GM12878 (cell line): ENCODE data around the gene PAX5. TPM values are rescaled to one million over a fixed set of nuclear protein-coding genes. Genes with fewer than 3 reads are reported as not detected.

Experiments used
- ATAC-seq: fragments of 200-7000 bp; cut with Tn5 transposase; 3 replicates; pipeline ENCODE4 v1.9.1; 2020; ENCODE audit warnings: mild to moderate bottlenecking, moderate library complexity
- BruUV-seq: library from RNA; stranded (reverse); fragments of 400-500 nt; replicated peaks from 2 replicates; lab custom pipeline; 2021; lab: Mats Ljungman, UMichigan
- CTCF ChIA-PET: fragments of 300-600 bp; sonication (Branson Sonifier 250); formaldehyde crosslinking; extraction: SDS; loops from one replicate; lab custom pipeline; 2021; ENCODE audit warnings: inconsistent platforms; lab: Yijun Ruan, JAX
- POLR2A ChIA-PET: fragments of 350-600 bp; formaldehyde crosslinking; extraction: SDS; loops from one replicate; lab custom pipeline; 2021; ENCODE audit warnings: inconsistent platforms; lab: Charles Lee
- RAD21 ChIA-PET: fragments of 300-600 bp; sonication (Branson Sonifier 250); formaldehyde crosslinking; loops from one replicate; lab custom pipeline; 2023; ENCODE audit warnings: antibody characterized with exemption; ENCODE audit not compliant: unreplicated experiment; lab: Charles Lee
- SMC1A ChIA-PET: fragments of 300-600 bp; sonication (Branson Sonifier 250); formaldehyde crosslinking; loops from one replicate; lab custom pipeline; 2023; ENCODE audit not compliant: unreplicated experiment, uncharacterized antibody; lab: Charles Lee
- DNase-seq: peaks from one replicate; pipeline ENCODE4 v3.0.0-alpha.2; 2011; ENCODE audit warnings: low read depth, low spot score
- FAIRE-seq: peaks from 3 replicates; lab custom pipeline; 2011; peaks lifted over from hg19 to GRCh38; lab: Jason Lieb, UNC
- H2AFZ ChIP-seq: 2 replicates; pipeline ENCODE4 v1.6.0; 2011; ENCODE audit warnings: low read depth, low read length, control low read depth; ENCODE audit not compliant: control insufficient read depth
- H3K27ac ChIP-seq: 2 replicates; pipeline ENCODE4 v1.5.1; 2011; ENCODE audit warnings: control low read depth; ENCODE audit not compliant: control insufficient read depth, insufficient read depth
- H3K27me3 ChIP-seq, 2 experiments: replicated peaks in 1 of 2; 2 replicates each; pipeline versions ENCODE4 v1.6.0 to v1.6.1; 2011; ENCODE audit warnings: low read length in 1 of 2; ENCODE audit not compliant: control insufficient read depth in 2 of 2, insufficient read depth in 2 of 2
- H3K36me3 ChIP-seq, 2 experiments: 2 replicates each; pipeline ENCODE4 v1.5.1; 2011; ENCODE audit warnings: low read length in 1 of 2; ENCODE audit not compliant: control insufficient read depth in 2 of 2, insufficient read depth in 2 of 2
- H3K4me1 ChIP-seq: 2 replicates; pipeline ENCODE4 v1.6.1; 2011; ENCODE audit warnings: mild to moderate bottlenecking, low read length, moderate library complexity, mixed read lengths; ENCODE audit not compliant: control insufficient read depth, insufficient read depth
- H3K4me2 ChIP-seq: 2 replicates; pipeline ENCODE4 v1.6.0; 2011; ENCODE audit warnings: control low read depth; ENCODE audit not compliant: control insufficient read depth, insufficient read depth
- H3K4me3 ChIP-seq: fragments of 200-600 bp; sonication (generic); 2 replicates; pipeline ENCODE4 v1.5.1; 2016
- H3K79me2 ChIP-seq: 2 replicates; pipeline ENCODE4 v1.6.0; 2011; ENCODE audit warnings: low read length; ENCODE audit not compliant: control insufficient read depth, insufficient read depth
- H3K9ac ChIP-seq: 2 replicates; pipeline ENCODE4 v1.8.0; 2011; ENCODE audit warnings: low read length, control low read depth, mixed read lengths; ENCODE audit not compliant: control insufficient read depth, insufficient read depth
- H3K9me3 ChIP-seq: replicated peaks from 3 replicates; pipeline ENCODE4 v1.5.1; 2011; ENCODE audit warnings: mild to moderate bottlenecking, low read length; ENCODE audit not compliant: control insufficient read depth, insufficient read depth
- H4K20me1 ChIP-seq: 2 replicates; pipeline ENCODE4 v1.6.0; 2011; ENCODE audit not compliant: control insufficient read depth, insufficient read depth
- CHD4 ChIP-seq: fragments of 200-600 bp; sonication (generic); IDR thresholded peaks from 2 replicates; pipeline ENCODE4 v1.6.1; 2016; ENCODE audit warnings: mild to moderate bottlenecking
- WGBS: methylation state at CpG from one replicate; pipeline ENCODE4 v1.1.6; 2016; ENCODE audit warnings: low lambda C conversion rate; ENCODE audit not compliant: insufficient replicate concordance, insufficient coverage; ENCODE audit errors: missing lambda C conversion rate; 5-methylcytosine and 5-hydroxymethylcytosine counted together
- in situ Hi-C: fragments of 300-500 bp; cut with MboI; formaldehyde crosslinking; loops from 9 replicates; pipeline ENCODE4 v1.14.3; 2018; ENCODE audit warnings: mixed read lengths
- intact Hi-C: fragments of 100-400 bp; cut with micrococcal nuclease; formaldehyde crosslinking; loops from one replicate; pipeline ENCODE4 v1.14.2; 2022; ENCODE audit not compliant: unreplicated experiment
- polyA plus RNA-seq, 11 experiments: library from polyadenylated mRNA; depleted of rRNA in 4 of 11; unstranded in 6 of 11; stranded (reverse) in 5 of 11; fragments of >200 nt; fragmentation: Nextera tagmentation in 4 of 11; fragmentation: Illumina TruSeq in 1 of 11; extraction: Ambion mirVana in 4 of 11; extraction: Trizol in 1 of 11; gene quantifications; 1 replicate in 1 of 11; 2 replicates in 10 of 11; pipeline versions ENCODE4 v1.2.1 to v1.2.3, GENCODE V29; 2011 to 2016; ENCODE audit warnings: inconsistent platforms in 2 of 11, missing spikeins in 2 of 11, low read depth in 1 of 11
- total RNA-seq, 4 experiments: library from RNA; depleted of rRNA in 3 of 4; stranded (reverse); fragments of >200 nt in 3 of 4; fragmentation: Illumina TruSeq in 1 of 4; extraction: Trizol in 1 of 4; gene quantifications; 2 replicates each; pipeline versions ENCODE4 v1.2.1 to v1.2.3, GENCODE V29; 2013 to 2021
- TF ChIP-seq, protein P1 (sequence below): fragments of 450-650 bp; conservative IDR thresholded peaks from 2 replicates; pipeline ENCODE4 v1.6.1; 2017; ENCODE audit warnings: mild to moderate bottlenecking, moderate library complexity
- TF ChIP-seq, protein P2 (sequence below): fragments of 450-650 bp; formaldehyde crosslinking; IDR thresholded peaks from 2 replicates; pipeline ENCODE4 v1.5.0; 2022; ENCODE audit warnings: mild to moderate bottlenecking, missing genetic modification characterization
- TF ChIP-seq, protein P3 (sequence below): fragments of 150-350 bp; IDR thresholded peaks from 2 replicates; pipeline ENCODE4 v1.6.1; 2016; ENCODE audit warnings: low read depth, low read length

The PAX5 gene
- total and polyA plus RNA-seq, 10 of the 15 experiments (the other 5 are each of a cell fraction or from before 2014, with no cell fraction given) = 2.2 to 123 (median 31.9) TPM

DNA sequence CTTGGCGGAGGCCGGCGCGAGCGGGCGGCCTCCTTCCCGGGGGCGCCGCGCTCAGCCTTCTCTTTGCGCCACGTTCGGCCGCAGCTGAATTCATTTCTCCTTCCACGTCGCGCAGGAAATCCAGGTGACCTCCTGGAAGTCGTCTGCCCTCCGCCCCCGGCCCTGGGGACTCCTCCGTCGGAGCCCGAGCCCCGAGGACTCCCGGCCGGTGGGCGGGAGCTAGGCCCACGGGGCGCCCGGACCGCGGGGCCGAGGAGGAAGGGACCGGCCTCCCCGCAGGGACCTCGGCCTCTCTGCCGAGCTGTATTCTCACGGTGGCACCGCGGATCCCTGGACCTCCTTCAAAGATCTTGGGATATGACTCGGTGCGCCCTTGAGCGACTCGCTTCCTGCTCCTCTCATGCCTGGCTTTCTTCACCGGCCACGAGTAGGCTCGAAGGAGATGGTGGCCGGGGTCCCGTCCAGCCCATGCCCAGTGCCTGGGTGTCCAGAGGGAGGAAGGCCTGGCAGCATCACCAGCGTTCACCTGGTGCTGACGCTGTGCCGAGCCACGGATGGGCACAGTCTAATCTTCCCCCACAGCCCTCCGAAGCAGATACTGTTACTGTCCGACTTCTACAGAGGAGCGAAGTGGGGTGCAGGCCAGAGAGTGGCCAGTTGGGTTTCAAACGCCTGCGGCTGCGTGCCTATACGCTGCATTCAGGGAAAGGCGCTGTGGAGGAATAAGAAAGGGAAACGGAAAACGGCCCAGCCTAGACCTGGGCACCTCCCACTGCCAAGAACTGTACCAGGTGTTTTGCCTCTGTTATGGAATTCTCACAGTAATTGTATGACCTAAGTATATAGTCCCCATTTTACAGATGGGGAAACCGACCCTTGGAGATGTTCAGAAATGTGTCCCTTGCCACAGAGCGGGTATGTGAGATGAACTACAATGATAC is 47.3 kb downstream of the PAX5 start:
- no peak for ATAC-seq
- no peak overlapping the region for H3K4me2 ChIP-seq
- RAD21 ChIA-PET = no interaction called here
- H3K27me3 ChIP-seq = no peaks in the 10 kb centered on the region
- in situ Hi-C loops (no loop called here), intact Hi-C loops (no loop called here)
- H3K9me3 ChIP-seq = peaks cover 7% of the 10 kb centered on the region; the same call in 2 of the 3 replicates
- POLR2A ChIA-PET = no interaction called here
- FAIRE-seq = no peak
- no peak overlapping the region for H3K9ac ChIP-seq
- TF ChIP-seq, protein P1, sequence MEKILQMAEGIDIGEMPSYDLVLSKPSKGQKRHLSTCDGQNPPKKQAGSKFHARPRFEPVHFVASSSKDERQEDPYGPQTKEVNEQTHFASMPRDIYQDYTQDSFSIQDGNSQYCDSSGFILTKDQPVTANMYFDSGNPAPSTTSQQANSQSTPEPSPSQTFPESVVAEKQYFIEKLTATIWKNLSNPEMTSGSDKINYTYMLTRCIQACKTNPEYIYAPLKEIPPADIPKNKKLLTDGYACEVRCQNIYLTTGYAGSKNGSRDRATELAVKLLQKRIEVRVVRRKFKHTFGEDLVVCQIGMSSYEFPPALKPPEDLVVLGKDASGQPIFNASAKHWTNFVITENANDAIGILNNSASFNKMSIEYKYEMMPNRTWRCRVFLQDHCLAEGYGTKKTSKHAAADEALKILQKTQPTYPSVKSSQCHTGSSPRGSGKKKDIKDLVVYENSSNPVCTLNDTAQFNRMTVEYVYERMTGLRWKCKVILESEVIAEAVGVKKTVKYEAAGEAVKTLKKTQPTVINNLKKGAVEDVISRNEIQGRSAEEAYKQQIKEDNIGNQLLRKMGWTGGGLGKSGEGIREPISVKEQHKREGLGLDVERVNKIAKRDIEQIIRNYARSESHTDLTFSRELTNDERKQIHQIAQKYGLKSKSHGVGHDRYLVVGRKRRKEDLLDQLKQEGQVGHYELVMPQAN = no peak
- TF ChIP-seq, protein P2, sequence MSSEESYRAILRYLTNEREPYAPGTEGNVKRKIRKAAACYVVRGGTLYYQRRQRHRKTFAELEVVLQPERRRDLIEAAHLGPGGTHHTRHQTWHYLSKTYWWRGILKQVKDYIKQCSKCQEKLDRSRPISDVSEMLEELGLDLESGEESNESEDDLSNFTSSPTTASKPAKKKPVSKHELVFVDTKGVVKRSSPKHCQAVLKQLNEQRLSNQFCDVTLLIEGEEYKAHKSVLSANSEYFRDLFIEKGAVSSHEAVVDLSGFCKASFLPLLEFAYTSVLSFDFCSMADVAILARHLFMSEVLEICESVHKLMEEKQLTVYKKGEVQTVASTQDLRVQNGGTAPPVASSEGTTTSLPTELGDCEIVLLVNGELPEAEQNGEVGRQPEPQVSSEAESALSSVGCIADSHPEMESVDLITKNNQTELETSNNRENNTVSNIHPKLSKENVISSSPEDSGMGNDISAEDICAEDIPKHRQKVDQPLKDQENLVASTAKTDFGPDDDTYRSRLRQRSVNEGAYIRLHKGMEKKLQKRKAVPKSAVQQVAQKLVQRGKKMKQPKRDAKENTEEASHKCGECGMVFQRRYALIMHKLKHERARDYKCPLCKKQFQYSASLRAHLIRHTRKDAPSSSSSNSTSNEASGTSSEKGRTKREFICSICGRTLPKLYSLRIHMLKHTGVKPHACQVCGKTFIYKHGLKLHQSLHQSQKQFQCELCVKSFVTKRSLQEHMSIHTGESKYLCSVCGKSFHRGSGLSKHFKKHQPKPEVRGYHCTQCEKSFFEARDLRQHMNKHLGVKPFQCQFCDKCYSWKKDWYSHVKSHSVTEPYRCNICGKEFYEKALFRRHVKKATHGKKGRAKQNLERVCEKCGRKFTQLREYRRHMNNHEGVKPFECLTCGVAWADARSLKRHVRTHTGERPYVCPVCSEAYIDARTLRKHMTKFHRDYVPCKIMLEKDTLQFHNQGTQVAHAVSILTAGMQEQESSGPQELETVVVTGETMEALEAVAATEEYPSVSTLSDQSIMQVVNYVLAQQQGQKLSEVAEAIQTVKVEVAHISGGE = no peak
- no peak for TF ChIP-seq CHD4
- TF ChIP-seq, protein P3, sequence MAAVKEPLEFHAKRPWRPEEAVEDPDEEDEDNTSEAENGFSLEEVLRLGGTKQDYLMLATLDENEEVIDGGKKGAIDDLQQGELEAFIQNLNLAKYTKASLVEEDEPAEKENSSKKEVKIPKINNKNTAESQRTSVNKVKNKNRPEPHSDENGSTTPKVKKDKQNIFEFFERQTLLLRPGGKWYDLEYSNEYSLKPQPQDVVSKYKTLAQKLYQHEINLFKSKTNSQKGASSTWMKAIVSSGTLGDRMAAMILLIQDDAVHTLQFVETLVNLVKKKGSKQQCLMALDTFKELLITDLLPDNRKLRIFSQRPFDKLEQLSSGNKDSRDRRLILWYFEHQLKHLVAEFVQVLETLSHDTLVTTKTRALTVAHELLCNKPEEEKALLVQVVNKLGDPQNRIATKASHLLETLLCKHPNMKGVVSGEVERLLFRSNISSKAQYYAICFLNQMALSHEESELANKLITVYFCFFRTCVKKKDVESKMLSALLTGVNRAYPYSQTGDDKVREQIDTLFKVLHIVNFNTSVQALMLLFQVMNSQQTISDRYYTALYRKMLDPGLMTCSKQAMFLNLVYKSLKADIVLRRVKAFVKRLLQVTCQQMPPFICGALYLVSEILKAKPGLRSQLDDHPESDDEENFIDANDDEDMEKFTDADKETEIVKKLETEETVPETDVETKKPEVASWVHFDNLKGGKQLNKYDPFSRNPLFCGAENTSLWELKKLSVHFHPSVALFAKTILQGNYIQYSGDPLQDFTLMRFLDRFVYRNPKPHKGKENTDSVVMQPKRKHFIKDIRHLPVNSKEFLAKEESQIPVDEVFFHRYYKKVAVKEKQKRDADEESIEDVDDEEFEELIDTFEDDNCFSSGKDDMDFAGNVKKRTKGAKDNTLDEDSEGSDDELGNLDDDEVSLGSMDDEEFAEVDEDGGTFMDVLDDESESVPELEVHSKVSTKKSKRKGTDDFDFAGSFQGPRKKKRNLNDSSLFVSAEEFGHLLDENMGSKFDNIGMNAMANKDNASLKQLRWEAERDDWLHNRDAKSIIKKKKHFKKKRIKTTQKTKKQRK = no peak
- H2AFZ ChIP-seq = no peak overlapping the region
- peaks cover 69% of the 10 kb centered on the region for H3K79me2 ChIP-seq
- no peak overlapping the region for H3K4me3 ChIP-seq
- no peaks in the 10 kb centered on the region for H4K20me1 ChIP-seq
- no peak for DNase-seq
- WGBS = 85% methylated on average over 46 of the region's 65 CpGs
- SMC1A ChIA-PET = interaction anchor here (1.9 kb wide), 1 partner anchor 9 kb away, joined by 4 read pairs; no protein-coding TSS in a partner anchor
- H3K27ac ChIP-seq = no peak overlapping the region
- no TSS peak for BruUV-seq
- peaks cover 22% of the 10 kb centered on the region for H3K4me1 ChIP-seq
- H3K36me3 ChIP-seq = peaks cover 27 to 38% of the 10 kb centered on the region in 2 experiments; a peak in 3 of 4 replicates
- CTCF ChIA-PET = no interaction called here
